Measurements from ENCODE around the gene GJA4.
"Not testable (repeated sequence)": the region's sequence is repeated elsewhere in the genome, so short reads cannot be mapped to it uniquely, and the experiment has no call there.

DNA sequence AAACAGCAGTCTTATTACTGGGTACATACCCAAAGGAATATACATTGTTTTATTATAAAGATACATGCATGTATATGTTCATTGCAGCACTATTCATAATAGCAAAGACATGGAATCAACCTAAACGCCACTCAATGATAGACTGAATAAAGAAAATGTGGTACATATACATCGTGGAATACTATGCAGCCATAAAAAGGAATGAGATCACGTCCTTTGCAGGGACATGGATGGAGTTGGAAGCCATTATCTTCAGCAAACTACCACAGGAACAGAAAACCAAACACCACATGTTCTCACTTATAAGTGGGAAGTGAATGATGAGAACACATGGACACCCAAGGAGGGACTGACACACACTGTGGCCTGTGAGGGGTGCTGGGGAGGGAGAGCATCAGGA, 18.0 kb downstream of the GJA4 start:
- TF ChIP-seq CTCF, POLR2A (IDR thresholded peaks at IDR 0.05): not testable (repeated sequence)
